Measurements from ENCODE around the gene CD52. TPM values are rescaled to one million over a fixed set of nuclear protein-coding genes. Genes with fewer than 3 reads are reported as not detected.

Gene CD52
- total RNA-seq, 2 donors from 2014 or later: 2.7 TPM; not detected in 1

DNA sequence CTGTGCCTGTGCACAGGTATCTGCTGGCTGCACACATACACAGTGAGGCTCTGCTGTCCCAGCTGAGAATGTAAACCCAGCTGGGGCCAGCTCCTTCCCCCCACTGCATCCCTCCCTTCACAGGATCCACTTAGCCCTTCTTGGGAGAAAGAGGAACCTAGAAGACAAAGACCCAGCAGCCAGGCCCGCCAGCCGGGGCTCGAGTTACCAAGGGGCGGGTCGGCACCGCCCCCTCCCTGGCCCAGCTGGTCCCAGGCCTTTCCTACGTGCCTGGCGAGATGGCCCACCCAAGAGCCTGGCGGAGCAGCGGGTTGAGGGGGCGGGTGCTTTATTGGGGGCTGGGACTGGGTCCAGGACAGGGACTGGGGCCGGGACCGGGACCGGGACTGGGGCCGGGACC lies 35.8 kb upstream of the CD52 start:
- Histone ChIP-seq H3K4me3 (peak overlapping the region; percentile 89), H3K4me1 (ENCODE audit: control insufficient read depth in 1 of 2, low read depth in 2 of 2) (peaks cover 47 to 72% of the 10 kb centered on the region in 2 donors), H3K27ac (peak overlapping the region in 1 of 2 donors; percentile 98), H3K36me3 (no peaks in the 10 kb centered on the region), H3K9me3 (no peaks in the 10 kb centered on the region), H3K27me3 (replicated peaks; ENCODE audit: insufficient read depth) (no peaks in the 10 kb centered on the region)
- ATAC-seq (ENCODE audit: insufficient number of reproducible peaks, low FRiP score, low read depth): no peak
- DNase-seq (ENCODE audit: low spot score): no peak
- TF ChIP-seq CTCF (IDR thresholded peaks at IDR 0.05): no peak

GRCh38 chr1:26282401-26282918 lies 35.3 kb upstream of the CD52 start:
- no peaks in the 10 kb centered on the region for H3K27me3 ChIP-seq (replicated peaks; ENCODE audit: insufficient read depth)
- H3K27ac ChIP-seq: peak overlapping the region in 1 of 2 donors; percentile 9
- no peaks in the 10 kb centered on the region for H3K36me3 ChIP-seq
- no peak for TF ChIP-seq CTCF (IDR thresholded peaks at IDR 0.05)
- H3K4me1 ChIP-seq (ENCODE audit: control insufficient read depth in 1 of 2, low read depth in 2 of 2): peaks cover 47 to 67% of the 10 kb centered on the region in 2 donors
- DNase-seq (ENCODE audit: low spot score): no peak
- ATAC-seq (ENCODE audit: insufficient number of reproducible peaks, low FRiP score, low read depth): no peak
- H3K9me3 ChIP-seq: no peaks in the 10 kb centered on the region
- H3K4me3 ChIP-seq: no peak overlapping the region

DNA sequence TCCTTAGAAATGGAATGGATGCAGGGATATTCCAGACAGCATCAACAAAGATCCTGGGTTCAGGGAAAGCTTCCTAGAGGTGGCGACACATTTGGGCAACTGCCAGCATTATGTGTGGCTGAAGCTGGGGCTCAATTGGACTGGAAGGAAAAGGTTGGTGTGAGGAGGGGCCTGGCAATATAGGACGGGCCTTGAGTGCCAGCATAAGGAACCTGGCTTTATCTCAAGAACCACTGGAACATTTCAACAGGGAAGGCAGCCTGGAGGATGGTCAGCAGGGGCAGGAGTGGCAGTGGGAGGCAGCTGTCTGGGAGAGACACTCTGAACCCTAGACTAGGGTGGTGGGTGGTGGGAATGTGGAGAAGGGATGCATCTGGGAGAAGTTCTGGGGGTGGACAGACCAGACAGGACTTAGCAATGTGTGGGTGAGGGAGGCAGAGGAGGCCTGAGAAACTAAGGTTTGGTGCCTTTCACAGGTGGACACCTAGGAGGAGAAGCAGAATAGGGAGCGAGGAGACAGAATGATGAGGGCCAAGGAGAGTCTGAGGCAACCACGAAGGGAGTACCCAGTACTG lies 34.4 kb upstream of the CD52 start:
- H3K27me3 ChIP-seq (replicated peaks; ENCODE audit: insufficient read depth): no peaks in the 10 kb centered on the region
- ATAC-seq (ENCODE audit: insufficient number of reproducible peaks, low FRiP score, low read depth): no peak
- DNase-seq (ENCODE audit: low spot score): no peak
- no peaks in the 10 kb centered on the region for H3K9me3 ChIP-seq
- peaks cover 46 to 58% of the 10 kb centered on the region in 2 donors for H3K4me1 ChIP-seq (ENCODE audit: control insufficient read depth in 1 of 2, low read depth in 2 of 2)
- peak overlapping the region in 1 of 2 donors; percentile 74 for H3K27ac ChIP-seq
- H3K4me3 ChIP-seq: no peak overlapping the region
- no peak for TF ChIP-seq CTCF (IDR thresholded peaks at IDR 0.05)
- H3K36me3 ChIP-seq: no peaks in the 10 kb centered on the region

DNA sequence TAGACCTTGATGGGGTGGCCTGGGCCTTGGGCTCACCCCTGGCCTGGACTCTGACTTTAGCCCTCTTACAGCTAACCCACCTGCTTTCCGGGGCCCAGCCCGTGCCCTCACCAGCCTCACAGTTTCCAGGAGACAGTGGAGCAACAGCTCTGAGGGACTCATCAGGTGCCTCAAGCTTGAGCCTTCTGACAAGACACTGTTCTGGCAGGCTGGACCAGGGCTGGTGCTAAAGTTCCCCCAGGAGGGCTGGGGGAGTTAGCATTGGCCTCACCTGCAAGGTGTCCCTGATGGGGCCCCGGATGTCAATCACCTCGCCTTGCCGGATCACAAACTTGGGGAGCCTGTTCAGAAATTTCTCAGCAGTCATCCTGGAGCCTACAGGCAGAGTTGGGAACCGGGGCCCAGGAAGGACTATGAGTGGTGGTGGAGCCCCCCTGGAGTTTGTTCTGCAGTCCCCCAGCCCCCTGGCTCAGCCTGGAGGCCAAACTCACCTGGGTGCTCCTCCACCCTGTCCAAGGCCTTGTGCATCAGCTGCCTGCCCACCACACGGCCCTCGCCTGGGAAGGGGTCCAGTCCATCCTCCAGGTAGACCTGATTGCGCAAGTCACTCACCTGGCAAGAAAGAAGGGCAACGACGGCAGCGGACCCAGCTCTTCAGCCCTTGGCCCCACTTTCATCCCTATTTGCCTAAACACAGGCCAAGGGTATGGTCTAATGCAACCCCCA lies 33.7 kb upstream of the CD52 start:
- Histone ChIP-seq H3K36me3 (no peaks in the 10 kb centered on the region), H3K4me3 (peak overlapping the region; percentile 45), H3K9me3 (no peaks in the 10 kb centered on the region), H3K27me3 (replicated peaks; ENCODE audit: insufficient read depth) (no peaks in the 10 kb centered on the region), H3K4me1 (ENCODE audit: control insufficient read depth in 1 of 2, low read depth in 2 of 2) (peaks cover 41 to 51% of the 10 kb centered on the region in 2 donors), H3K27ac (peak overlapping the region; percentile 62 to 74)
- ATAC-seq (ENCODE audit: insufficient number of reproducible peaks, low FRiP score, low read depth) (no peak), DNase-seq (ENCODE audit: low spot score) (no peak)
- no peak for TF ChIP-seq CTCF (IDR thresholded peaks at IDR 0.05)

DNA sequence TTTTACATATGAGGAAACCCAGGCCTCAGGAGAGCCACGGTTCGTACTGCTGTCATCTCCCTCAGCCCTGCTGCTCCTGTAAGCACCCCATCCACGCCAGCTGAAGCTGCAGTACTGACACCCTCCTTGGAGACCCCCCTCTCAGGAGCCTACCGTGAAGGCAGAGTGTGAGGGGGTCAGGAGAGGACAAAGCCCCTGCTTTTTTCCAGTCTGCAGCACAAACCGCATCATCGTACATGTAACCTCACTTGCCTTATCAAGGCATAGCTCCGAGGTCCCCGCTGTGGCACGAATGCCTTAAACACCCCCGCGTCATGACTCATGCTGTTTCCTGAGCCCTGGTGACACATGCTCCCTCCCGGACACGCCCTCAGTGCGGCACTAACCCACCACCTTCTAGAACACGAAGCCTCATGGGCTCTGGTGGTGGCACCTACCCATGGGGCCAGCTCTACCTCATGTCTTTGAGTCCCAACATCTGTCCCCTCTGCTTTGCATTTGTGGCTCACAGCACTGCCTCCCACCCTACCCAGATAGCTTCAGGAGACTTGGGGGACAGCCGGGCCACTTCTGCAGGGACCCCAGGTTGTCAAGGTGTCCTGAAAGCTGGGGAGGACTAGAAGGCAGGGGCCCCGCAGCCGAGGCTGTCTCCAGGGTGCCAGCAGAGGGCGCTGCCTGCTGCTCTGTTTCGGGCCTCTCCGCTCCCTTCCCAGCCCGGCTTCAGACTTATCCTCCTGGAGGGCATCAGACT lies 33.0 kb upstream of the CD52 start:
- DNase-seq (ENCODE audit: low spot score): peak; percentile 93
- peak; percentile 59 for ATAC-seq (ENCODE audit: insufficient number of reproducible peaks, low FRiP score, low read depth)
- Histone ChIP-seq H3K4me1 (ENCODE audit: control insufficient read depth in 1 of 2, low read depth in 2 of 2) (peaks cover 38 to 46% of the 10 kb centered on the region in 2 donors), H3K36me3 (no peaks in the 10 kb centered on the region), H3K9me3 (no peaks in the 10 kb centered on the region), H3K4me3 (peak overlapping the region; percentile 45), H3K27me3 (replicated peaks; ENCODE audit: insufficient read depth) (no peaks in the 10 kb centered on the region), H3K27ac (peak overlapping the region; percentile 62 to 74)
- no peak for TF ChIP-seq CTCF (IDR thresholded peaks at IDR 0.05)

Data from thoracic aorta (tissue), 2 donors.